ENCODE measurements around the gene TCL1A.

DNA sequence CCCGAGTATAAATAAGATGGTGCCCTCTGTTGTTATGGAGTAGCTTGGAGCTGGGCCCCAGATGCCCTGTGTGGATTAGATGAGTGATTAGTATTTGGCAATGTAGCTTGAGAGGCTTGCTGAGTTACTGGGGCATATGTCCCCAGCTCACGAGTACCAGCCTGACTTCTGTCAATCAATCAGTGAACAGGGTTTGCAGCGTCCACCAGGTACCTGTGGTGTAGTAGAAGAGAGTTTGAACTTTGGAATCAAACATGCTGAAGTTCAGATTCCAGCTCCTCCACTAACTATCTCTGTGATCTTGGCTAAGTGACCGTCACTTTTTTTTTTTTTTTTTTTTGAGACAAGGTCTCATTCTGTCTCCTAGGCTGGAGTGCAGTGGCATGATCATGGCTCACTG lies 39.3 kb downstream of the TCL1A start:
- TF ChIP-seq, protein P1, sequence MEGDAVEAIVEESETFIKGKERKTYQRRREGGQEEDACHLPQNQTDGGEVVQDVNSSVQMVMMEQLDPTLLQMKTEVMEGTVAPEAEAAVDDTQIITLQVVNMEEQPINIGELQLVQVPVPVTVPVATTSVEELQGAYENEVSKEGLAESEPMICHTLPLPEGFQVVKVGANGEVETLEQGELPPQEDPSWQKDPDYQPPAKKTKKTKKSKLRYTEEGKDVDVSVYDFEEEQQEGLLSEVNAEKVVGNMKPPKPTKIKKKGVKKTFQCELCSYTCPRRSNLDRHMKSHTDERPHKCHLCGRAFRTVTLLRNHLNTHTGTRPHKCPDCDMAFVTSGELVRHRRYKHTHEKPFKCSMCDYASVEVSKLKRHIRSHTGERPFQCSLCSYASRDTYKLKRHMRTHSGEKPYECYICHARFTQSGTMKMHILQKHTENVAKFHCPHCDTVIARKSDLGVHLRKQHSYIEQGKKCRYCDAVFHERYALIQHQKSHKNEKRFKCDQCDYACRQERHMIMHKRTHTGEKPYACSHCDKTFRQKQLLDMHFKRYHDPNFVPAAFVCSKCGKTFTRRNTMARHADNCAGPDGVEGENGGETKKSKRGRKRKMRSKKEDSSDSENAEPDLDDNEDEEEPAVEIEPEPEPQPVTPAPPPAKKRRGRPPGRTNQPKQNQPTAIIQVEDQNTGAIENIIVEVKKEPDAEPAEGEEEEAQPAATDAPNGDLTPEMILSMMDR (IDR thresholded peaks at IDR 0.05) = no peak
- TF ChIP-seq, protein P2, sequence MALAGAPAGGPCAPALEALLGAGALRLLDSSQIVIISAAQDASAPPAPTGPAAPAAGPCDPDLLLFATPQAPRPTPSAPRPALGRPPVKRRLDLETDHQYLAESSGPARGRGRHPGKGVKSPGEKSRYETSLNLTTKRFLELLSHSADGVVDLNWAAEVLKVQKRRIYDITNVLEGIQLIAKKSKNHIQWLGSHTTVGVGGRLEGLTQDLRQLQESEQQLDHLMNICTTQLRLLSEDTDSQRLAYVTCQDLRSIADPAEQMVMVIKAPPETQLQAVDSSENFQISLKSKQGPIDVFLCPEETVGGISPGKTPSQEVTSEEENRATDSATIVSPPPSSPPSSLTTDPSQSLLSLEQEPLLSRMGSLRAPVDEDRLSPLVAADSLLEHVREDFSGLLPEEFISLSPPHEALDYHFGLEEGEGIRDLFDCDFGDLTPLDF (CRISPR knock-in tag; IDR thresholded peaks at IDR 0.05) = no peak
- TF ChIP-seq, protein P3, sequence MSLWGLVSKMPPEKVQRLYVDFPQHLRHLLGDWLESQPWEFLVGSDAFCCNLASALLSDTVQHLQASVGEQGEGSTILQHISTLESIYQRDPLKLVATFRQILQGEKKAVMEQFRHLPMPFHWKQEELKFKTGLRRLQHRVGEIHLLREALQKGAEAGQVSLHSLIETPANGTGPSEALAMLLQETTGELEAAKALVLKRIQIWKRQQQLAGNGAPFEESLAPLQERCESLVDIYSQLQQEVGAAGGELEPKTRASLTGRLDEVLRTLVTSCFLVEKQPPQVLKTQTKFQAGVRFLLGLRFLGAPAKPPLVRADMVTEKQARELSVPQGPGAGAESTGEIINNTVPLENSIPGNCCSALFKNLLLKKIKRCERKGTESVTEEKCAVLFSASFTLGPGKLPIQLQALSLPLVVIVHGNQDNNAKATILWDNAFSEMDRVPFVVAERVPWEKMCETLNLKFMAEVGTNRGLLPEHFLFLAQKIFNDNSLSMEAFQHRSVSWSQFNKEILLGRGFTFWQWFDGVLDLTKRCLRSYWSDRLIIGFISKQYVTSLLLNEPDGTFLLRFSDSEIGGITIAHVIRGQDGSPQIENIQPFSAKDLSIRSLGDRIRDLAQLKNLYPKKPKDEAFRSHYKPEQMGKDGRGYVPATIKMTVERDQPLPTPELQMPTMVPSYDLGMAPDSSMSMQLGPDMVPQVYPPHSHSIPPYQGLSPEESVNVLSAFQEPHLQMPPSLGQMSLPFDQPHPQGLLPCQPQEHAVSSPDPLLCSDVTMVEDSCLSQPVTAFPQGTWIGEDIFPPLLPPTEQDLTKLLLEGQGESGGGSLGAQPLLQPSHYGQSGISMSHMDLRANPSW (CRISPR knock-in tag; conservative IDR thresholded peaks at IDR 0.05; ENCODE audit: low read depth) = no peak
- TF ChIP-seq, protein P4, sequence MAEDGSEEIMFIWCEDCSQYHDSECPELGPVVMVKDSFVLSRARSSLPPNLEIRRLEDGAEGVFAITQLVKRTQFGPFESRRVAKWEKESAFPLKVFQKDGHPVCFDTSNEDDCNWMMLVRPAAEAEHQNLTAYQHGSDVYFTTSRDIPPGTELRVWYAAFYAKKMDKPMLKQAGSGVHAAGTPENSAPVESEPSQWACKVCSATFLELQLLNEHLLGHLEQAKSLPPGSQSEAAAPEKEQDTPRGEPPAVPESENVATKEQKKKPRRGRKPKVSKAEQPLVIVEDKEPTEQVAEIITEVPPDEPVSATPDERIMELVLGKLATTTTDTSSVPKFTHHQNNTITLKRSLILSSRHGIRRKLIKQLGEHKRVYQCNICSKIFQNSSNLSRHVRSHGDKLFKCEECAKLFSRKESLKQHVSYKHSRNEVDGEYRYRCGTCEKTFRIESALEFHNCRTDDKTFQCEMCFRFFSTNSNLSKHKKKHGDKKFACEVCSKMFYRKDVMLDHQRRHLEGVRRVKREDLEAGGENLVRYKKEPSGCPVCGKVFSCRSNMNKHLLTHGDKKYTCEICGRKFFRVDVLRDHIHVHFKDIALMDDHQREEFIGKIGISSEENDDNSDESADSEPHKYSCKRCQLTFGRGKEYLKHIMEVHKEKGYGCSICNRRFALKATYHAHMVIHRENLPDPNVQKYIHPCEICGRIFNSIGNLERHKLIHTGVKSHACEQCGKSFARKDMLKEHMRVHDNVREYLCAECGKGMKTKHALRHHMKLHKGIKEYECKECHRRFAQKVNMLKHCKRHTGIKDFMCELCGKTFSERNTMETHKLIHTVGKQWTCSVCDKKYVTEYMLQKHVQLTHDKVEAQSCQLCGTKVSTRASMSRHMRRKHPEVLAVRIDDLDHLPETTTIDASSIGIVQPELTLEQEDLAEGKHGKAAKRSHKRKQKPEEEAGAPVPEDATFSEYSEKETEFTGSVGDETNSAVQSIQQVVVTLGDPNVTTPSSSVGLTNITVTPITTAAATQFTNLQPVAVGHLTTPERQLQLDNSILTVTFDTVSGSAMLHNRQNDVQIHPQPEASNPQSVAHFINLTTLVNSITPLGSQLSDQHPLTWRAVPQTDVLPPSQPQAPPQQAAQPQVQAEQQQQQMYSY (CRISPR knock-in tag; IDR thresholded peaks at IDR 0.05) = no peak
- TF ChIP-seq NFYB (CRISPR knock-in tag; conservative IDR thresholded peaks at IDR 0.05; ENCODE audit: low read depth) (no peak), TEAD4 (CRISPR knock-in tag; IDR thresholded peaks at IDR 0.05) (no peak), CREM (CRISPR knock-in tag; IDR thresholded peaks at IDR 0.05) (no peak), ESRRA (CRISPR knock-in tag; IDR thresholded peaks at IDR 0.05; ENCODE audit: borderline replicate concordance) (no peak), NR1H2 (CRISPR knock-in tag; IDR thresholded peaks at IDR 0.05) (no peak), SP1 (CRISPR knock-in tag; conservative IDR thresholded peaks at IDR 0.05) (no peak), JUN (CRISPR knock-in tag; IDR thresholded peaks at IDR 0.05) (no peak)
- TF ChIP-seq, protein P5, sequence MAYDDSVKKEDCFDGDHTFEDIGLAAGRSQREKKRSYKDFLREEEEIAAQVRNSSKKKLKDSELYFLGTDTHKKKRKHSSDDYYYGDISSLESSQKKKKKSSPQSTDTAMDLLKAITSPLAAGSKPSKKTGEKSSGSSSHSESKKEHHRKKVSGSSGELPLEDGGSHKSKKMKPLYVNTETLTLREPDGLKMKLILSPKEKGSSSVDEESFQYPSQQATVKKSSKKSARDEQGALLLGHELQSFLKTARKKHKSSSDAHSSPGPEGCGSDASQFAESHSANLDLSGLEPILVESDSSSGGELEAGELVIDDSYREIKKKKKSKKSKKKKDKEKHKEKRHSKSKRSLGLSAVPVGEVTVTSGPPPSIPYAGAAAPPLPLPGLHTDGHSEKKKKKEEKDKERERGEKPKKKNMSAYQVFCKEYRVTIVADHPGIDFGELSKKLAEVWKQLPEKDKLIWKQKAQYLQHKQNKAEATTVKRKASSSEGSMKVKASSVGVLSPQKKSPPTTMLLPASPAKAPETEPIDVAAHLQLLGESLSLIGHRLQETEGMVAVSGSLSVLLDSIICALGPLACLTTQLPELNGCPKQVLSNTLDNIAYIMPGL (CRISPR knock-in tag; IDR thresholded peaks at IDR 0.05) = no peak
- TF ChIP-seq, protein P6, sequence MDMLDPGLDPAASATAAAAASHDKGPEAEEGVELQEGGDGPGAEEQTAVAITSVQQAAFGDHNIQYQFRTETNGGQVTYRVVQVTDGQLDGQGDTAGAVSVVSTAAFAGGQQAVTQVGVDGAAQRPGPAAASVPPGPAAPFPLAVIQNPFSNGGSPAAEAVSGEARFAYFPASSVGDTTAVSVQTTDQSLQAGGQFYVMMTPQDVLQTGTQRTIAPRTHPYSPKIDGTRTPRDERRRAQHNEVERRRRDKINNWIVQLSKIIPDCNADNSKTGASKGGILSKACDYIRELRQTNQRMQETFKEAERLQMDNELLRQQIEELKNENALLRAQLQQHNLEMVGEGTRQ (CRISPR knock-in tag; IDR thresholded peaks at IDR 0.05) = no peak
- TF ChIP-seq, protein P7, sequence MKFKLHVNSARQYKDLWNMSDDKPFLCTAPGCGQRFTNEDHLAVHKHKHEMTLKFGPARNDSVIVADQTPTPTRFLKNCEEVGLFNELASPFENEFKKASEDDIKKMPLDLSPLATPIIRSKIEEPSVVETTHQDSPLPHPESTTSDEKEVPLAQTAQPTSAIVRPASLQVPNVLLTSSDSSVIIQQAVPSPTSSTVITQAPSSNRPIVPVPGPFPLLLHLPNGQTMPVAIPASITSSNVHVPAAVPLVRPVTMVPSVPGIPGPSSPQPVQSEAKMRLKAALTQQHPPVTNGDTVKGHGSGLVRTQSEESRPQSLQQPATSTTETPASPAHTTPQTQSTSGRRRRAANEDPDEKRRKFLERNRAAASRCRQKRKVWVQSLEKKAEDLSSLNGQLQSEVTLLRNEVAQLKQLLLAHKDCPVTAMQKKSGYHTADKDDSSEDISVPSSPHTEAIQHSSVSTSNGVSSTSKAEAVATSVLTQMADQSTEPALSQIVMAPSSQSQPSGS (CRISPR knock-in tag; IDR thresholded peaks at IDR 0.05; ENCODE audit: borderline replicate concordance, low read depth) = no peak

All from WTC11 (cell line).